GM23248 (cell line): ENCODE data around the gene CEP126.

ENCODE experiments used
- EZH2 ChIP-seq: fragments of 200-600 bp; sonication (generic); IDR thresholded peaks from 2 replicates; pipeline ENCODE4 v1.6.1; 2018; ENCODE audit warnings: antibody characterized with exemption, mild to moderate bottlenecking; ENCODE audit not compliant: insufficient read depth, poor library complexity, severe bottlenecking
- EZH2phosphoT487 ChIP-seq: fragments of 200-600 bp; sonication (generic); IDR thresholded peaks from 2 replicates; pipeline ENCODE4 v1.6.1; 2018; ENCODE audit warnings: antibody characterized with exemption, moderate library complexity, mild to moderate bottlenecking, low read depth; ENCODE audit not compliant: insufficient read depth

DNA sequence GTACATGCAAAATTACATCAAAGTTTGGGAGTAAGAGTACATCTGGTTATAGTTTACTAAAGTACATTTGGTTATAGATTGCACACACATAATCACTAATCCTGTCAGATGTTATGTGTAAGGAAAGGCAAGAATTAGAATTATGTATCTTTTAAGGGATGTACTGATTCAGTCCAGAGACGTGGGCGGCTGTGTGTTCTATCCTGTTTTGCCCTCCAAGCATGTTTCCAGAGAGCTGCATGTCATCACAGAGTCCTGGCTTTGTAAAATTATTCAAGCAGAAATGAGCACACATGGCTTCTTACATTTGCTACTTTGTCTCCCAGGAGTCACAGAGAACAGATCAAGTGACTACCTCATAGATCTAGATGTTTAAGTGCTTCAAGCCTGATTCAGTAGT, 33.2 kb upstream of the CEP126 start:
- TF ChIP-seq EZH2phosphoT487, result no peak
- no peak for TF ChIP-seq EZH2
